Neuronal stem cell (in vitro differentiated cells): ENCODE results near the gene KAT2A.

ENCODE experiments used
- DNase-seq: peaks from one replicate; pipeline ENCODE4 v3.0.0-alpha.2; 2013; ENCODE audit warnings: low spot score
- H2AFZ ChIP-seq: one replicate; pipeline ENCODE4 v1.6.1; 2013; ENCODE audit warnings: mild to moderate bottlenecking, low read length, inconsistent platforms
- H2AK5ac ChIP-seq: 2 replicates; pipeline ENCODE4 v1.6.1; 2013; ENCODE audit warnings: low read depth, mild to moderate bottlenecking, inconsistent platforms, low read length, moderate library complexity, mixed read lengths
- H2BK120ac ChIP-seq: 2 replicates; pipeline ENCODE4 v1.6.1; 2013; ENCODE audit warnings: low read depth, mild to moderate bottlenecking, inconsistent platforms, low read length, moderate library complexity, mixed read lengths
- H2BK12ac ChIP-seq: one replicate; pipeline ENCODE4 v1.6.1; 2013; ENCODE audit warnings: low read length, inconsistent platforms
- H2BK15ac ChIP-seq: 2 replicates; pipeline ENCODE4 v1.6.1; 2013; ENCODE audit warnings: mild to moderate bottlenecking, low read length, inconsistent platforms, mixed read lengths
- H2BK5ac ChIP-seq: one replicate; pipeline ENCODE4 v1.6.1; 2013; ENCODE audit warnings: inconsistent platforms, mild to moderate bottlenecking, low read length, moderate library complexity
- H3K14ac ChIP-seq: one replicate; pipeline ENCODE4 v1.6.1; 2013; ENCODE audit warnings: low read length, inconsistent platforms
- H3K18ac ChIP-seq: 2 replicates; pipeline ENCODE4 v1.6.1; 2013; ENCODE audit warnings: low read length, inconsistent platforms
- H3K23ac ChIP-seq: 2 replicates; pipeline ENCODE4 v1.6.1; 2013; ENCODE audit warnings: low read depth, mild to moderate bottlenecking, mixed read lengths, low read length, inconsistent platforms; ENCODE audit not compliant: poor library complexity
- H3K27ac ChIP-seq: replicated peaks from 3 replicates; pipeline ENCODE4 v1.5.1; 2013; ENCODE audit warnings: low read length, inconsistent platforms
- H3K27me3 ChIP-seq, 3 experiments: 2 replicates each; pipeline ENCODE4 v1.6.1; 2013; ENCODE audit warnings: low read length in 3 of 3, mild to moderate bottlenecking in 2 of 3, inconsistent platforms in 1 of 3, low read depth in 1 of 3, mixed read lengths in 1 of 3, moderate library complexity in 1 of 3; ENCODE audit not compliant: control insufficient read depth in 3 of 3, insufficient read depth in 3 of 3
- H3K36me3 ChIP-seq, 2 donors: replicated peaks in 1 of 2; 2 replicates each; pipeline ENCODE4 v1.6.1; 2013; ENCODE audit warnings: low read length in 2 of 2; ENCODE audit not compliant: control insufficient read depth in 2 of 2, insufficient read depth in 2 of 2
- H3K4ac ChIP-seq: 2 replicates; pipeline ENCODE4 v1.6.1; 2013; ENCODE audit warnings: inconsistent platforms, mild to moderate bottlenecking, low read length, moderate library complexity
- H3K4me1 ChIP-seq, 2 donors: 1 replicate in 1 of 2; 2 replicates in 1 of 2; pipeline ENCODE4 v1.6.1; 2013; ENCODE audit warnings: low read length in 2 of 2, low read depth in 1 of 2; ENCODE audit not compliant: control insufficient read depth in 2 of 2, insufficient read depth in 1 of 2
- H3K4me2 ChIP-seq: one replicate; pipeline ENCODE4 v1.6.1; 2013; ENCODE audit warnings: mild to moderate bottlenecking, low read length, inconsistent platforms; ENCODE audit not compliant: insufficient read depth, poor library complexity, severe bottlenecking
- H3K4me3 ChIP-seq, 2 donors: 2 replicates each; pipeline ENCODE4 v1.5.1; 2013; ENCODE audit warnings: low read length in 2 of 2, mild to moderate bottlenecking in 2 of 2, inconsistent platforms in 1 of 2, moderate library complexity in 1 of 2
- H3K79me1 ChIP-seq: one replicate; pipeline ENCODE4 v1.6.1; 2013; ENCODE audit warnings: low read depth, mild to moderate bottlenecking, inconsistent platforms, low read length, moderate library complexity
- H3K9ac ChIP-seq: one replicate; pipeline ENCODE4 v1.6.1; 2013; ENCODE audit warnings: mild to moderate bottlenecking, low read depth, low read length, inconsistent platforms; ENCODE audit not compliant: poor library complexity
- H3K9me3 ChIP-seq, 2 donors: replicated peaks in 1 of 2; 2 replicates each; pipeline versions ENCODE3 to v1.6.1; 2013; ENCODE audit warnings: low read length in 2 of 2, mild to moderate bottlenecking in 2 of 2, inconsistent platforms in 1 of 2, low read depth in 1 of 2, mixed read lengths in 1 of 2, moderate library complexity in 1 of 2; ENCODE audit not compliant: control insufficient read depth in 2 of 2, insufficient read depth in 1 of 2
- H4K8ac ChIP-seq: one replicate; pipeline ENCODE4 v1.6.1; 2013; ENCODE audit warnings: low read depth, mild to moderate bottlenecking, inconsistent platforms, low read length, moderate library complexity
- H4K91ac ChIP-seq: one replicate; pipeline ENCODE4 v1.6.1; 2013; ENCODE audit warnings: low read length, low read depth, mild to moderate bottlenecking, inconsistent platforms; ENCODE audit not compliant: poor library complexity
- WGBS, 2 donors: extraction: QIAGEN DNeasy Blood & Tissue Kit; methylation state at CpG; one replicate each; pipeline ENCODE4 v1.1.7; 2013; ENCODE audit warnings: missing lambda C conversion rate in 2 of 2, mixed read lengths in 1 of 2; ENCODE audit not compliant: insufficient read length in 2 of 2, insufficient replicate concordance in 1 of 2; ENCODE audit errors: extremely low coverage in 2 of 2; 5-methylcytosine and 5-hydroxymethylcytosine counted together

The KAT2A gene

GRCh38 chr17:42165751-42166150 lies 44.6 kb upstream of the KAT2A start:
- Histone ChIP-seq H2AFZ (no peak overlapping the region), H3K27me3 (peaks cover 0 to 17% (median 0%) of the 10 kb centered on the region in 3 experiments), H3K4me2 (no peak overlapping the region), H3K9me3 (peaks cover 0 to 1% of the 10 kb centered on the region in 2 donors), H2AK5ac (no peak overlapping the region), H3K36me3 (no peaks in the 10 kb centered on the region), H3K18ac (no peak overlapping the region), H3K9ac (no peak overlapping the region), H2BK120ac (no peak overlapping the region), H3K23ac (no peak overlapping the region), H2BK5ac (no peak overlapping the region), H3K14ac (no peak overlapping the region), H3K4me1 (peaks cover 0 to 1% of the 10 kb centered on the region in 2 donors), H2BK12ac (no peak overlapping the region), H4K91ac (no peak overlapping the region), H4K8ac (no peak overlapping the region), H3K79me1 (peaks cover 3% of the 10 kb centered on the region), H3K4ac (no peak overlapping the region), H3K4me3 (no peak overlapping the region), H2BK15ac (no peak overlapping the region), H3K27ac (no peak overlapping the region)
- no peak for DNase-seq
- no CpG with 5 or more reads among the region's 6 CpGs for WGBS, 2 donors

GRCh38 chr17:42163696-42164407 lies 42.7 kb upstream of the KAT2A start:
- H3K4me3 ChIP-seq: no peak overlapping the region

GRCh38 chr17:42163113-42163512 lies 41.9 kb upstream of the KAT2A start:
- H3K18ac ChIP-seq: no peak overlapping the region
- H3K79me1 ChIP-seq: peaks cover 5% of the 10 kb centered on the region
- peak overlapping the region; percentile 54 for H2AFZ ChIP-seq
- H3K4ac ChIP-seq: no peak overlapping the region
- no peak overlapping the region for H2BK5ac ChIP-seq
- no peak overlapping the region for H3K4me3 ChIP-seq
- no peaks in the 10 kb centered on the region for H3K36me3 ChIP-seq
- no peak overlapping the region for H2BK12ac ChIP-seq
- H3K23ac ChIP-seq: peak overlapping the region; percentile 6
- peak overlapping the region; percentile 30 for H3K9ac ChIP-seq
- H4K91ac ChIP-seq: no peak overlapping the region
- no peak overlapping the region for H4K8ac ChIP-seq
- no peak overlapping the region for H2BK120ac ChIP-seq
- H3K27ac ChIP-seq: no peak overlapping the region
- DNase-seq: no peak
- WGBS, 2 donors: no CpG with 5 or more reads among the region's 8 CpGs
- H3K14ac ChIP-seq: no peak overlapping the region
- H3K9me3 ChIP-seq: peaks cover 0 to 1% of the 10 kb centered on the region in 2 donors
- H2BK15ac ChIP-seq: no peak overlapping the region
- no peak overlapping the region for H3K4me2 ChIP-seq
- H2AK5ac ChIP-seq: peak overlapping the region; percentile 1
- H3K27me3 ChIP-seq: peaks cover 0 to 9% (median 0%) of the 10 kb centered on the region in 3 experiments
- H3K4me1 ChIP-seq: peaks cover 3 to 13% of the 10 kb centered on the region in 2 donors

More at GRCh38 chr17:42163696-42164407, 42.7 kb upstream of the KAT2A start:
- Histone ChIP-seq H2BK15ac (no peak overlapping the region), H3K36me3 (no peaks in the 10 kb centered on the region), H2AFZ (peak overlapping the region; percentile 54), H2AK5ac (peak overlapping the region; percentile 1), H2BK12ac (no peak overlapping the region), H3K9ac (no peak overlapping the region), H3K27me3 (peaks cover 0 to 9% (median 0%) of the 10 kb centered on the region in 3 experiments), H3K4me1 (peaks cover 3 to 13% of the 10 kb centered on the region in 2 donors), H4K91ac (no peak overlapping the region), H3K23ac (peak overlapping the region; percentile 31), H3K27ac (no peak overlapping the region), H3K14ac (no peak overlapping the region), H4K8ac (no peak overlapping the region), H3K4ac (no peak overlapping the region), H3K4me2 (no peak overlapping the region), H3K79me1 (peaks cover 5% of the 10 kb centered on the region), H2BK5ac (no peak overlapping the region), H2BK120ac (no peak overlapping the region), H3K18ac (peak overlapping the region; percentile 60), H3K9me3 (peaks cover 0 to 1% of the 10 kb centered on the region in 2 donors)
- no CpG with 5 or more reads among the region's 22 CpGs for whole genome bisulfite sequencing, 2 donors
- DNase-seq: no peak

- Histone ChIP-seq H2BK5ac (no peak overlapping the region), H3K27me3 (peaks cover 0 to 5% (median 0%) of the 10 kb centered on the region in 3 experiments), H3K23ac (no peak overlapping the region), H3K14ac (no peak overlapping the region), H3K4me1 (peaks cover 2 to 13% of the 10 kb centered on the region in 2 donors), H4K91ac (no peak overlapping the region), H3K4me3 (no peak overlapping the region), H3K9me3 (no peaks in the 10 kb centered on the region), H3K36me3 (no peaks in the 10 kb centered on the region), H2AFZ (peak overlapping the region; percentile 60), H3K9ac (no peak overlapping the region), H3K27ac (no peak overlapping the region), H3K4ac (no peak overlapping the region), H2AK5ac (no peak overlapping the region), H3K18ac (no peak overlapping the region), H2BK120ac (no peak overlapping the region), H3K4me2 (no peak overlapping the region), H4K8ac (no peak overlapping the region), H2BK12ac (no peak overlapping the region), H2BK15ac (no peak overlapping the region), H3K79me1 (peaks cover 4% of the 10 kb centered on the region)
- DNase-seq: no peak
- WGBS, 2 donors: no CpG with 5 or more reads among the region's 7 CpGs
Measured at GRCh38 chr17:42160531-42160910, 39.4 kb upstream of the KAT2A start.
